ENCODE data around the gene B3GNT4.
"Not testable (repeated sequence)": the region's sequence is repeated elsewhere in the genome, so short reads cannot be mapped to it uniquely, and the experiment has no call there.

B3GNT4 gene

DNA sequence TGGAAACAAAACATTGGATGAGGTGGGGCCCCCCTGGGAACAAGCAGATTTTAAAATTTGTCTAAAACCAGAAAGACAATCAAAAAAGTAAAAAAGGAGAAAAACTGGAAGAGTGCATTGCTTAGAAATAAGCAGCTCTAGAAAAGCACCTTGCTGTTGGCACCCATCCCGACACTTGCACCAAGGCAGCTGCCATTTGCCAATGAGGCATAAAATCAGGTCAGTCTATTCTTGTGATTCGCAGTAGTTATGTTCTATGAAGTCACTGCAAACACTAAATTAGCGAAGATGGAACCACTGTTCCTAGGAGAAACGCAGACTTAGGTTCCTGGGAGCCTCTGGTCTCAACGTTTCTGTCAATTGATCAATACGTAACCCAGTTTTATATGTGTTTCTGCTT is 46.5 kb downstream of the B3GNT4 start:
- TF ChIP-seq, protein P1, sequence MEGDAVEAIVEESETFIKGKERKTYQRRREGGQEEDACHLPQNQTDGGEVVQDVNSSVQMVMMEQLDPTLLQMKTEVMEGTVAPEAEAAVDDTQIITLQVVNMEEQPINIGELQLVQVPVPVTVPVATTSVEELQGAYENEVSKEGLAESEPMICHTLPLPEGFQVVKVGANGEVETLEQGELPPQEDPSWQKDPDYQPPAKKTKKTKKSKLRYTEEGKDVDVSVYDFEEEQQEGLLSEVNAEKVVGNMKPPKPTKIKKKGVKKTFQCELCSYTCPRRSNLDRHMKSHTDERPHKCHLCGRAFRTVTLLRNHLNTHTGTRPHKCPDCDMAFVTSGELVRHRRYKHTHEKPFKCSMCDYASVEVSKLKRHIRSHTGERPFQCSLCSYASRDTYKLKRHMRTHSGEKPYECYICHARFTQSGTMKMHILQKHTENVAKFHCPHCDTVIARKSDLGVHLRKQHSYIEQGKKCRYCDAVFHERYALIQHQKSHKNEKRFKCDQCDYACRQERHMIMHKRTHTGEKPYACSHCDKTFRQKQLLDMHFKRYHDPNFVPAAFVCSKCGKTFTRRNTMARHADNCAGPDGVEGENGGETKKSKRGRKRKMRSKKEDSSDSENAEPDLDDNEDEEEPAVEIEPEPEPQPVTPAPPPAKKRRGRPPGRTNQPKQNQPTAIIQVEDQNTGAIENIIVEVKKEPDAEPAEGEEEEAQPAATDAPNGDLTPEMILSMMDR (IDR thresholded peaks at IDR 0.05; ENCODE audit: low read depth, low read length, missing control alignments), result no peak
- DNase-seq (ENCODE audit: low read depth), result no peak
- H3K4me3 ChIP-seq (ENCODE audit: low read depth, low read length), result no peak overlapping the region

DNA sequence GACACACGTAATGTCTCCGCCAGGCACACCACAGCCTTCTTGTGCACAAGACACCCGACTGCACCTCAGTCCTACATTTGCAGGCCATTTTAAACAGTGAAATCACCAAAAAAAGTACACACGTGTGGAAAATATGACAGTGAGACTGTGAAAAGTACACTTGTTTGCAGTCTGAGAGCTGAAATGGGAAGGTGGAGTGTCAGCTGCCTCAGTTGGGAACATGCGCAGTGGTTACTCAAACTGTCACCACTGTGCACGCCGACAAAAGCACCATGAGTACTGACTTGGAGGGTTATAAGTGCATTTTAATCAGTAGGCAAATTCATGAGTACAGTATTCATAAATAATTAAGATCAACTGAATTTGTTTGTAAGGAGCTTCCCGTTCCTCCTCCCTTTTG is 47.0 kb downstream of the B3GNT4 start:
- TF ChIP-seq, protein P1 (IDR thresholded peaks at IDR 0.05; ENCODE audit: low read depth, low read length, missing control alignments), result no peak
- no peak for DNase-seq (ENCODE audit: low read depth)
- H3K4me3 ChIP-seq (ENCODE audit: low read depth, low read length), result no peak overlapping the region

DNA sequence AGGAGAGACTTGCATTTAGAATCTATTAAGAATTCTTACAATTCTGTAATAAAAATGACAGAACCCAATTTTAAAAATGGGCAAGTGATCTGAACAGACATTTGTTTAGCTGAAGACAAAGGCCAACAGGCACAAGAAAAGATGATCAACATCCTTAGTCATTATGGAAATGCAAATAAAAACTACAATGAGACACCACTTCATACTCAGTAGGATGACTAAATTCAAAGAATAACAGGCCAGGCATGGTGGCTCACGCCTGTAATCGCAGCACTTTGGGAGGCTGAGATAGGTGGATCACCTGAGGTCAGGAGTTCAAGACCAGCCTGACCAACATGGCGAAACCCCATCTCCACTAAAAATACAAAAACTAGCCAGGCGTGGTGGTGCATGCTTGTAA is 55.0 kb downstream of the B3GNT4 start:
- not testable (repeated sequence) for DNase-seq (ENCODE audit: low read depth); H3K4me3 ChIP-seq (ENCODE audit: low read depth, low read length)

Measured in GM12864 (cell line).